DMS153 treated with DMSO at 0.1 percent for 48 hours (cell line): ENCODE results near the gene PCNX2.

Source experiments
- DNase-seq: peaks from one replicate; lab custom pipeline; 2025; ENCODE audit not compliant: unreplicated experiment; lab: John Stamatoyannopoulos, UW

PCNX2 gene

GRCh38 chr1:233257786-233258185 is 37.7 kb downstream of the PCNX2 start:
- DNase-seq, result no peak

- DNase-seq, result no peak
Observed at GRCh38 chr1:233256789-233257188, 38.7 kb downstream of the PCNX2 start.

GRCh38 chr1:233256191-233256590 is 39.3 kb downstream of the PCNX2 start:
- no peak for DNase-seq

GRCh38 chr1:233255145-233255544 is 40.4 kb downstream of the PCNX2 start:
- DNase-seq, result no peak

GRCh38 chr1:233253832-233254331 is 41.6 kb downstream of the PCNX2 start:
- no peak for DNase-seq

GRCh38 chr1:233253231-233253831 is 42.2 kb downstream of the PCNX2 start:
- DNase-seq, result no peak

GRCh38 chr1:233252441-233252840 is 43.1 kb downstream of the PCNX2 start:
- no peak for DNase-seq

- DNase-seq, result no peak
Observed at GRCh38 chr1:233251201-233251720, 44.3 kb downstream of the PCNX2 start.

GRCh38 chr1:233248014-233248413 is 47.5 kb downstream of the PCNX2 start:
- DNase-seq, result no peak

GRCh38 chr1:233246965-233247364 is 48.6 kb downstream of the PCNX2 start:
- no peak for DNase-seq

- DNase-seq, result no peak
Observed at GRCh38 chr1:233245191-233245765, 50.2 kb downstream of the PCNX2 start.

- DNase-seq, result no peak
Observed at GRCh38 chr1:233244183-233244582, 51.3 kb downstream of the PCNX2 start.

- peak; percentile 11 for DNase-seq
Observed at GRCh38 chr1:233242827-233243483, 52.6 kb downstream of the PCNX2 start.

GRCh38 chr1:233241759-233242158 is 53.8 kb downstream of the PCNX2 start:
- no peak for DNase-seq

GRCh38 chr1:233240829-233241682 is 54.5 kb downstream of the PCNX2 start:
- peak; percentile 5 for DNase-seq

- DNase-seq, result no peak
Observed at GRCh38 chr1:233240371-233240770, 55.2 kb downstream of the PCNX2 start.

GRCh38 chr1:233238884-233239431 is 56.6 kb downstream of the PCNX2 start:
- no peak for DNase-seq

- DNase-seq, result no peak
Observed at GRCh38 chr1:233237647-233238046, 57.9 kb downstream of the PCNX2 start.

GRCh38 chr1:233233508-233234040 is 62.0 kb downstream of the PCNX2 start:
- DNase-seq, result no peak

- no peak for DNase-seq
Observed at GRCh38 chr1:233230011-233230410, 65.5 kb downstream of the PCNX2 start.

- no peak for DNase-seq
Observed at GRCh38 chr1:233229288-233229687, 66.2 kb downstream of the PCNX2 start.
